Hepatocyte (in vitro differentiated cells): ENCODE results near the gene WDR86.

Source experiments
- CTCF ChIP-seq: fragments of 200-600 bp; sonication (generic); IDR thresholded peaks from 2 replicates; pipeline ENCODE4 v1.5.1; 2016; ENCODE audit warnings: antibody characterized with exemption, mild to moderate bottlenecking; ENCODE audit not compliant: poor library complexity
- EZH2 ChIP-seq: fragments of 200-600 bp; sonication (generic); IDR thresholded peaks from 2 replicates; pipeline ENCODE4 v1.6.1; 2016; ENCODE audit warnings: antibody characterized with exemption, mild to moderate bottlenecking, borderline replicate concordance
- EZH2phosphoT487 ChIP-seq: fragments of 200-600 bp; sonication (generic); IDR thresholded peaks from one replicate; pipeline ENCODE4 v1.6.1; 2018; ENCODE audit warnings: antibody characterized with exemption, mild to moderate bottlenecking, low read depth, moderate library complexity; ENCODE audit not compliant: unreplicated experiment, severe bottlenecking

- TF ChIP-seq CTCF (no peak), EZH2 (no peak), EZH2phosphoT487 (no peak)
Measured at GRCh38 chr7:151392002-151392401, 17.8 kb downstream of the WDR86 start.
